OCI-LY1 (cell line): Measurements from ENCODE around the gene TAS2R60.
A peak's percentile ranks its signal among the peaks of the same experiment; 100 is the strongest.

Experiments
- H2AFZ ChIP-seq: fragments of 200-600 bp; sonication (generic), shearing (Covaris generic); 2 replicates; pipeline ENCODE4 v1.6.0; 2014; ENCODE audit warnings: antibody characterized with exemption, mild to moderate bottlenecking, low read length
- H3F3A ChIP-seq: fragments of 200-600 bp; sonication (generic), shearing (Covaris generic); 2 replicates; pipeline ENCODE4 v1.6.0; 2014; ENCODE audit warnings: mild to moderate bottlenecking, antibody characterized with exemption, low read length, moderate library complexity; ENCODE audit not compliant: insufficient read depth
- H3K27ac ChIP-seq: fragments of 200-600 bp; sonication (generic); 2 replicates; pipeline ENCODE4 v1.5.1; 2014; ENCODE audit warnings: low read length, mixed run types, mild to moderate bottlenecking, low read depth; ENCODE audit not compliant: poor library complexity, severe bottlenecking
- H3K27me3 ChIP-seq: fragments of 200-600 bp; sonication (generic); 2 replicates; pipeline ENCODE4 v1.6.0; 2014; ENCODE audit warnings: antibody characterized with exemption, mild to moderate bottlenecking, low read length, moderate library complexity; ENCODE audit not compliant: insufficient read depth
- H3K36me3 ChIP-seq: fragments of 200-600 bp; sonication (generic); 2 replicates; pipeline ENCODE4 v1.6.1; 2014; ENCODE audit warnings: mild to moderate bottlenecking, antibody characterized with exemption, low read length, moderate library complexity, mixed read lengths; ENCODE audit not compliant: insufficient read depth
- H3K4me1 ChIP-seq: fragments of 200-600 bp; sonication (generic); 2 replicates; pipeline ENCODE4 v1.5.1; 2014; ENCODE audit warnings: mild to moderate bottlenecking, low read length, moderate library complexity; ENCODE audit not compliant: insufficient read depth, severe bottlenecking
- H3K4me2 ChIP-seq: fragments of 200-600 bp; sonication (generic), shearing (Covaris generic); 2 replicates; pipeline ENCODE4 v1.6.1; 2014; ENCODE audit warnings: low read length
- H3K4me3 ChIP-seq: fragments of 200-600 bp; sonication (generic); 2 replicates; pipeline ENCODE4 v1.5.1; 2014; ENCODE audit warnings: low read length, low read depth, mild to moderate bottlenecking, mixed read lengths; ENCODE audit not compliant: poor library complexity, severe bottlenecking
- H3K79me2 ChIP-seq: fragments of 200-600 bp; shearing (Covaris generic); 2 replicates; pipeline ENCODE4 v1.6.1; 2016; ENCODE audit warnings: mixed run types, low read length, mixed read lengths; ENCODE audit not compliant: insufficient read depth
- H3K9ac ChIP-seq: fragments of 200-600 bp; sonication (generic), shearing (Covaris generic); 2 replicates; pipeline ENCODE4 v1.6.1; 2014; ENCODE audit warnings: mild to moderate bottlenecking, low read length, mixed read lengths
- H3K9me2 ChIP-seq: fragments of 200-600 bp; sonication (generic), shearing (Covaris generic); 2 replicates; pipeline ENCODE4 v1.6.1; 2014; ENCODE audit warnings: low read depth, mild to moderate bottlenecking, low read length, mixed read lengths
- H3K9me3 ChIP-seq: fragments of 200-600 bp; shearing (Covaris generic); 2 replicates; pipeline ENCODE4 v1.6.1; 2014; ENCODE audit warnings: low read length, mixed read lengths
- H4K20me1 ChIP-seq: fragments of 200-600 bp; sonication (generic), shearing (Covaris generic); 2 replicates; pipeline ENCODE4 v1.6.0; 2016; ENCODE audit warnings: mild to moderate bottlenecking, low read length; ENCODE audit not compliant: insufficient read depth
- EZH2 ChIP-seq: fragments of 200-600 bp; sonication (generic), shearing (Covaris generic); IDR thresholded peaks from 2 replicates; pipeline ENCODE4 v1.8.0; 2017; ENCODE audit warnings: borderline replicate concordance, mixed run types, mild to moderate bottlenecking, antibody characterized with exemption, low read length, moderate library complexity, mixed read lengths
- TF ChIP-seq, protein P1 (sequence below): fragments of 200-600 bp; sonication (generic), shearing (Covaris generic); IDR thresholded peaks from 2 replicates; pipeline ENCODE4 v1.5.1; 2017; ENCODE audit warnings: mild to moderate bottlenecking, antibody characterized with exemption, low read length, moderate library complexity, mixed read lengths

The TAS2R60 gene

DNA sequence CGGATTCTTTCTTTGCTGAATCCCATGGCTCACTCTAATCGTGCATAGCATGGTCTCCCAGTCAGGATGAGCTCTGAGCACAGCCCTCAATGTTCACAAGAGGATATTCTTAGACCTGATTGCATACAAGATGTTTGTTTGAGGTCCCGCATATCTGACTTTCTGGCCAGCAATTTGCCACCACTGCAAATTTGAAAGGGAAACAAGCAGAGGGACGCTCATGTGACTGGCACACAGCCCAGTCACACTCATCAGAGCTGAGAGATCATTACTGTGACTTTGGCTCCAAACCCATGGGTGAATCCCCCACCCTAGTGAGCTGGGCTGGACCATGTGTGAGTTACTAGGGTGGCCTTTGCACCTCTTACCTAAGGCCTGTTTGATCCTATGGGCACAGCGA, 44.3 kb downstream of the TAS2R60 start:
- Histone ChIP-seq H3K4me3 (no peak overlapping the region), H3K4me2 (no peak overlapping the region), H3K9ac (no peak overlapping the region), H3K27ac (no peak overlapping the region), H3K36me3 (no peaks in the 10 kb centered on the region), H3K9me3 (no peaks in the 10 kb centered on the region), H3K79me2 (no peaks in the 10 kb centered on the region), H3K27me3 (no peaks in the 10 kb centered on the region), H3K9me2 (no peaks in the 10 kb centered on the region), H3K4me1 (no peaks in the 10 kb centered on the region), H4K20me1 (no peaks in the 10 kb centered on the region), H3F3A (no peaks in the 10 kb centered on the region), H2AFZ (no peak overlapping the region)
- TF ChIP-seq EZH2, result no peak
- TF ChIP-seq, protein P1, sequence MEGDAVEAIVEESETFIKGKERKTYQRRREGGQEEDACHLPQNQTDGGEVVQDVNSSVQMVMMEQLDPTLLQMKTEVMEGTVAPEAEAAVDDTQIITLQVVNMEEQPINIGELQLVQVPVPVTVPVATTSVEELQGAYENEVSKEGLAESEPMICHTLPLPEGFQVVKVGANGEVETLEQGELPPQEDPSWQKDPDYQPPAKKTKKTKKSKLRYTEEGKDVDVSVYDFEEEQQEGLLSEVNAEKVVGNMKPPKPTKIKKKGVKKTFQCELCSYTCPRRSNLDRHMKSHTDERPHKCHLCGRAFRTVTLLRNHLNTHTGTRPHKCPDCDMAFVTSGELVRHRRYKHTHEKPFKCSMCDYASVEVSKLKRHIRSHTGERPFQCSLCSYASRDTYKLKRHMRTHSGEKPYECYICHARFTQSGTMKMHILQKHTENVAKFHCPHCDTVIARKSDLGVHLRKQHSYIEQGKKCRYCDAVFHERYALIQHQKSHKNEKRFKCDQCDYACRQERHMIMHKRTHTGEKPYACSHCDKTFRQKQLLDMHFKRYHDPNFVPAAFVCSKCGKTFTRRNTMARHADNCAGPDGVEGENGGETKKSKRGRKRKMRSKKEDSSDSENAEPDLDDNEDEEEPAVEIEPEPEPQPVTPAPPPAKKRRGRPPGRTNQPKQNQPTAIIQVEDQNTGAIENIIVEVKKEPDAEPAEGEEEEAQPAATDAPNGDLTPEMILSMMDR, result no peak

DNA sequence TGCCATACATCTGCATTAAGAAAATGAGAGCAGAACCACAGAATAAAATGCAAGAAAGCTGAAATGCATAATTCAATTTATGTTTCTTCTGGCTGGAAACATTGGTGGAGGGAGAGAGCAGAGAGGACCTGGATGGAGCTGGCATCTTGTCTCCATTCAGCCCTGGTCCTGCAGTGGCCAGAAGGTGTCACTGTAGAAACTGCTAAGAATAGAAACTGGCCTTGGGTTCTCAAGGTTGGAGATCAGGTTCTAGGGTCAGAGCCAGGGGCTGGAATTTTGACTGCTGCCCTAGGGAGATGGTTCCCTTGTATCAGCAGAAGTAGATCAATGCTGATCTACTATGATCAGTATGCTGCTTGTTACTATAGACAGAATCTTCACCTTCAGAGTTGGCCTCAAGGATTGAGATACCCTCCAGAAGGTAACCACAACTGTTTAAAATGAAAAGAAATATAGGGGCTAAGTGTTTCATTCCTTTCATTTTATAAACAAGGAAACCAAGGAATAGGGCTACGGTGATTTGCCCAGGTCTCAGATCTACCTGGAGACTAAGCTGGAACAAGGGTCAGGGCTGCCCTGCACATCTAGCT, 47.6 kb downstream of the TAS2R60 start:
- Histone ChIP-seq H3K36me3 (no peaks in the 10 kb centered on the region), H4K20me1 (no peaks in the 10 kb centered on the region), H3K4me3 (no peak overlapping the region), H3K9me2 (no peaks in the 10 kb centered on the region), H3F3A (no peaks in the 10 kb centered on the region), H3K27ac (no peak overlapping the region), H3K4me2 (no peak overlapping the region), H3K9ac (no peak overlapping the region), H2AFZ (no peak overlapping the region), H3K4me1 (no peaks in the 10 kb centered on the region), H3K79me2 (no peaks in the 10 kb centered on the region), H3K27me3 (no peaks in the 10 kb centered on the region), H3K9me3 (no peaks in the 10 kb centered on the region)
- TF ChIP-seq, protein P1, result peak; percentile 53
- no peak for TF ChIP-seq EZH2

DNA sequence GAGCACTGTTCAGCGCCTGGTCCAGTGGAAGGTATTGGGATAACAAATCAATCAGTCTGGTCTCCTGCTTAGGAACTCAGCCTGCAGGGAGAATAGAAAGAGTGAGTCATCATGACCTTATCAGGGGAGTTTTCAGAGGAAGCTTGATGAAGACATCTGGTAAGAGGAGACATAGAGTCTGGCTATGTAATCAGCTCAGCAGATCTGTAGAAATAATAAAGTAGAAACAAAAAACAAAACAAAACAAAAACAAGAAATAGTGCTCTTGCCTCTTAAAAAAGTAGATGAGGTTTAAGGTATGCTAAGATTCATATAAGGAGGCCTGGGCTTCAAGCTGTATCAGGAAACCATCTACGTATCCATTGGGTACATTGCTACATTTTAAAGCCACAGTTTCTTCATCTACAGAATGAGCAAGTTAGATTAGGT, 48.8 kb downstream of the TAS2R60 start:
- Histone ChIP-seq H3K9me2 (no peaks in the 10 kb centered on the region), H3K4me1 (no peaks in the 10 kb centered on the region), H3K27me3 (no peaks in the 10 kb centered on the region), H3K4me3 (no peak overlapping the region), H4K20me1 (no peaks in the 10 kb centered on the region), H2AFZ (no peak overlapping the region), H3K27ac (no peak overlapping the region), H3K9ac (no peak overlapping the region), H3K79me2 (no peaks in the 10 kb centered on the region), H3K4me2 (no peak overlapping the region), H3K9me3 (no peaks in the 10 kb centered on the region), H3F3A (no peaks in the 10 kb centered on the region), H3K36me3 (no peaks in the 10 kb centered on the region)
- no peak for TF ChIP-seq EZH2
- TF ChIP-seq, protein P1, result no peak
